GM13977 (cell line): Measurements from ENCODE around the gene SLFN14.

ENCODE experiments used
- DNase-seq: peaks from one replicate; pipeline ENCODE4 v3.0.0; 2012; ENCODE audit warnings: low spot score
- CTCF ChIP-seq: IDR thresholded peaks from 2 replicates; pipeline ENCODE4 v1.5.1; 2012; ENCODE audit warnings: mild to moderate bottlenecking, control low read depth; ENCODE audit not compliant: insufficient read depth; ENCODE audit errors: extremely low read depth, missing control alignments
- in situ Hi-C: fragments of 300-500 bp; cut with MboI; formaldehyde crosslinking; loops from one replicate; pipeline ENCODE4 v1.12.0; 2022; ENCODE audit warnings: low sequenced_read_pairs, low pct_unique_long_range_greater_than_20kb, mixed read lengths, inconsistent platforms; ENCODE audit not compliant: unreplicated experiment

Gene SLFN14

GRCh38 chr17:35578929-35579432, 18.4 kb upstream of the SLFN14 start:
- in situ Hi-C loops, result no loop called here
- no peak for DNase-seq
- TF ChIP-seq CTCF, result no peak

- DNase-seq, result peak; percentile 81
- no peak for TF ChIP-seq CTCF
- in situ Hi-C loops, result no loop called here
Measured at GRCh38 chr17:35578197-35578928, 17.7 kb upstream of the SLFN14 start, which contains the start of gene PEX12. Gene PEX12, minus strand, starts transcription at chr17:35578571. Its CDS starts 550 bp downstream, at chr17:35578021.

DNA sequence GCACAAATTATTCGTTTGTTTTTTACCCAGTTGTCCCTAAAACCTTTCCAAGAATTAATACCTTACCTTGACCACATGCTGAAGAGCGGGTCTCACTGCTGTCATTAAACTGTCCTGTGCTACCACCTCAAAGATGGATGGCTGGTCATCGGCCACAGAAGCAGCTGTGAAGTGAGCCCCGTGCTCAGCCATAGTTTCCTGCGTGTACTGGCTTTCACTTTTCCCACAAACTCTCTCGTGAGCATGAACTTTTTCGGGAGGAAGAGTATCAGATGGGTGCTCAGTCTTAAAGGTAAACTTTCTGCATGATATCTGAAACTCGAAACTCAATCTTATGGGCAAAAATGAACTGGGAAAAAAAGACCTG, 17.2 kb upstream of the SLFN14 start:
- DNase-seq, result no peak
- in situ Hi-C loops, result no loop called here
- TF ChIP-seq CTCF, result no peak

DNA sequence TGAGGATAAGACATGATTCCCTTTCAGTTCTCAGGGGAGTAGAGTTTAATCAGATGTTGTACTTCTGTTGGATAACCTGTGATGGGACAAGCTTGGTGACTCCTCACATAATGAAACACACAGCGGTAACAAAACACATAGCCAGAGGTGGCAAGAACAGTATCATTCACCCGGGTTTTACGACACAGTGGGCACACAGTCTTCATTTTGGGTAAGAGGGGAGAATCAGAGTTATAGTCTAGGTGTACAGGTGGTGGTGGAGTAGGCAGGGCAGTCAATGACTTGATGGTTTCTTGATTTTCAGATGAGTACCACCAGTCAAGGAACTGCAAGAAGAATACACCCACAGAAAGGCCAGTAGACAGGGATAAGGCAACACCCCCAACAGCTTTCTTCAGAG, 15.1 kb upstream of the SLFN14 start:
- TF ChIP-seq CTCF, result no peak
- no peak for DNase-seq
- in situ Hi-C loops, result no loop called here

DNA sequence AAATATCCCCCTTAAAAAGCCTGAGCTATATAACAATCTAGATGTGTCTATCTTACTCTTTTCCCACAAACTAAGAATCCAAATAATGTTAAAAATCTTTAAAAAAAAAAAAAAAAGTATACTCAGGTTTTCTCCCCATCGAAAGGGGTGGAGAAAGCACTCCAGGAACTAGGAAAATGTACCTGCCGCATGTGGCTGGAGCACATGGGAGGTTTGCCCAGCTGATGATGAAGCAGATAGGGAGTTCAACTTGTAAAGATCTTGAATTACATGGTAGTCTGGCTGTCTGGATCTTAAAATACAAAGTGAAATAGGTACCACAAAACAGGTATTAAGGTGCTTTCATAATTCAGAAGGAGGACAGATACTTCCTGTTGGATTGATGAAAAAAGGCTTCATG, 8.8 kb upstream of the SLFN14 start:
- TF ChIP-seq CTCF, result no peak
- DNase-seq, result no peak
- in situ Hi-C loops, result no loop called here

DNA sequence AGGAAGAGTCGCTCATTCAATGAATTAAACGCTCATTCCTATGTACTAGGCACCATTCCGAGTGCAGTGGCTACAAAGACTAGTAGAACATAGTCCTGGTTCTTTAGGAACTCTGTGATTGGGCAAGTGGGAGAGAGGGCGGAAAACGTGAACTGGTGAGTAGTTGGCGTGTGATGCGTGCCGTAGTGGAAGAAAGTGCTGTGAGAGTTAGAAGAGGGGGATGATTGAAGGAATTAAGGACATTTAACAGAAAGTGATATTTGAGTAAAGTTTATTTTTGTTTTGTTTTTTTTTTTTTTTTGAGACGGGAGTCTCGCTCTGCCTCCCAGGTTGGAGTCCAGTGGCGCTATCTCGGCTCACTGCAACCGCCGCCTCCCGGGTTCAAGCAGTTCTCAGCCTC, 7.9 kb upstream of the SLFN14 start:
- in situ Hi-C loops, result no loop called here
- no peak for DNase-seq
- no peak for TF ChIP-seq CTCF
